Fibroblast of lung (primary cell): ENCODE results near the gene PIP5KL1. TPM values are rescaled to one million over a fixed set of nuclear protein-coding genes. Genes with fewer than 3 reads are reported as not detected.
A peak's percentile ranks its signal among the peaks of the same experiment; 100 is the strongest.

Experiments used
- DNase-seq, 2 donors: peaks; one replicate each; pipeline versions ENCODE4 v3.0.0 to v3.0.0-alpha.2; 2010; ENCODE audit warnings: low read depth in 2 of 2
- H2AFZ ChIP-seq: 2 replicates; pipeline ENCODE4 v1.5.1; 2012; ENCODE audit warnings: low read length, control low read depth, inconsistent platforms
- H3K27ac ChIP-seq: 2 replicates; pipeline ENCODE4 v1.5.1; 2011; ENCODE audit warnings: low read length, control low read depth; ENCODE audit not compliant: insufficient read depth
- H3K27me3 ChIP-seq: 2 replicates; pipeline ENCODE4 v1.5.1; 2011; ENCODE audit warnings: mild to moderate bottlenecking, low read length; ENCODE audit not compliant: control insufficient read depth, insufficient read depth
- H3K36me3 ChIP-seq: 2 replicates; pipeline ENCODE4 v1.5.1; 2011; ENCODE audit warnings: low read length; ENCODE audit not compliant: control insufficient read depth, insufficient read depth
- H3K4me1 ChIP-seq: 2 replicates; pipeline ENCODE4 v1.5.1; 2011; ENCODE audit warnings: low read length; ENCODE audit not compliant: control insufficient read depth, insufficient read depth; ENCODE audit errors: extremely low read depth
- H3K4me2 ChIP-seq: 2 replicates; pipeline ENCODE4 v1.5.1; 2011; ENCODE audit warnings: low read length, control low read depth; ENCODE audit not compliant: insufficient read depth; ENCODE audit errors: extremely low read depth
- H3K4me3 ChIP-seq, 4 experiments: fragments of 200-600 bp in 1 of 4; sonication (generic) in 1 of 4; replicated peaks in 1 of 4; 2 replicates each; pipeline ENCODE4 v1.5.1; 2011 to 2016; ENCODE audit warnings: low read length in 4 of 4, low read depth in 3 of 4, mild to moderate bottlenecking in 3 of 4, control low read depth in 2 of 4, inconsistent platforms in 1 of 4, mixed read lengths in 1 of 4; ENCODE audit not compliant: insufficient read depth in 1 of 4; ENCODE audit errors: control extremely low read depth in 1 of 4
- H3K79me2 ChIP-seq: 2 replicates; pipeline ENCODE4 v1.5.1; 2012; ENCODE audit warnings: mild to moderate bottlenecking, low read length, inconsistent platforms; ENCODE audit not compliant: control insufficient read depth, insufficient read depth
- H3K9ac ChIP-seq: 2 replicates; pipeline ENCODE4 v1.5.1; 2011; ENCODE audit warnings: mild to moderate bottlenecking, low read length, control low read depth; ENCODE audit not compliant: insufficient read depth
- H3K9me3 ChIP-seq: 2 replicates; pipeline ENCODE4 v1.5.1; 2012; ENCODE audit warnings: low read depth, low read length; ENCODE audit not compliant: control insufficient read depth, insufficient read depth
- H4K20me1 ChIP-seq: 2 replicates; pipeline ENCODE4 v1.5.1; 2011; ENCODE audit warnings: low read length; ENCODE audit not compliant: control insufficient read depth, insufficient read depth; ENCODE audit errors: extremely low read depth
- CTCF ChIP-seq, 2 donors: IDR thresholded peaks in 1 of 2; conservative IDR thresholded peaks in 1 of 2; 1 replicate in 1 of 2; 2 replicates in 1 of 2; pipeline ENCODE4 v1.5.1; 2011 to 2012; ENCODE audit warnings: low read length in 2 of 2, control low read depth in 1 of 2, inconsistent platforms in 1 of 2, low read depth in 1 of 2, mild to moderate bottlenecking in 1 of 2
- EZH2 ChIP-seq: IDR thresholded peaks from 2 replicates; pipeline ENCODE4 v1.5.1; 2012; ENCODE audit warnings: low read length, control low read depth, mild to moderate bottlenecking; ENCODE audit errors: missing control alignments
- polyA plus RNA-seq, 2 donors: library from polyadenylated mRNA; depleted of rRNA in 1 of 2; stranded (reverse) in 1 of 2; unstranded in 1 of 2; fragments of >200 nt; gene quantifications; 2 replicates each; pipeline ENCODE4 v1.2.1, GENCODE V29; 2011 to 2012; ENCODE audit warnings: missing spikeins in 1 of 2
- total RNA-seq: library from RNA; depleted of rRNA; stranded (reverse); fragments of >200 nt; gene quantifications from 2 replicates; pipeline ENCODE4 v1.2.1, GENCODE V29; 2014

PIP5KL1 gene
- total and polyA plus RNA-seq, 2 donors (not counting 1 experiment from before 2014, with no cell fraction given) = 1.9 to 2.5 TPM

GRCh38 chr9:127886401-127886972 lies 44.1 kb downstream of the PIP5KL1 start:
- no peak overlapping the region for H3K9ac ChIP-seq
- H3K27ac ChIP-seq = no peak overlapping the region
- peaks cover 29% of the 10 kb centered on the region for H3K36me3 ChIP-seq
- H3K27me3 ChIP-seq = no peaks in the 10 kb centered on the region
- no peaks in the 10 kb centered on the region for H3K4me1 ChIP-seq
- no peak overlapping the region for H3K4me3 ChIP-seq
- no peak overlapping the region for H2AFZ ChIP-seq
- TF ChIP-seq EZH2 (no peak), CTCF (conservative IDR thresholded peaks at IDR 0.05 in 1 of 2, IDR thresholded peaks at IDR 0.05 in 1 of 2; ENCODE audit: low read depth in 1 of 2, low read length in 2 of 2) (no peak)
- H3K4me2 ChIP-seq = no peak overlapping the region
- H3K9me3 ChIP-seq = no peaks in the 10 kb centered on the region
- no peak for DNase-seq
- H4K20me1 ChIP-seq = no peaks in the 10 kb centered on the region
- H3K79me2 ChIP-seq = no peaks in the 10 kb centered on the region

- no peak for DNase-seq
- H3K4me2 ChIP-seq = no peak overlapping the region
- H3K9me3 ChIP-seq = no peaks in the 10 kb centered on the region
- no peaks in the 10 kb centered on the region for H4K20me1 ChIP-seq
- no peaks in the 10 kb centered on the region for H3K4me1 ChIP-seq
- H3K4me3 ChIP-seq = no peak overlapping the region
- no peaks in the 10 kb centered on the region for H3K79me2 ChIP-seq
- TF ChIP-seq CTCF (conservative IDR thresholded peaks at IDR 0.05 in 1 of 2, IDR thresholded peaks at IDR 0.05 in 1 of 2; ENCODE audit: low read depth in 1 of 2, low read length in 2 of 2) (no peak), EZH2 (no peak)
- H3K36me3 ChIP-seq = peaks cover 25% of the 10 kb centered on the region
- no peaks in the 10 kb centered on the region for H3K27me3 ChIP-seq
- no peak overlapping the region for H3K9ac ChIP-seq
- H3K27ac ChIP-seq = no peak overlapping the region
- no peak overlapping the region for H2AFZ ChIP-seq
These were observed 44.9 kb downstream of the PIP5KL1 start for GRCh38 chr9:127885508-127886281.

GRCh38 chr9:127884976-127885490 lies 45.5 kb downstream of the PIP5KL1 start:
- peak overlapping the region; percentile 2 for H3K9ac ChIP-seq
- H2AFZ ChIP-seq = no peak overlapping the region
- H3K9me3 ChIP-seq = no peaks in the 10 kb centered on the region
- no peak for DNase-seq
- H3K79me2 ChIP-seq = no peaks in the 10 kb centered on the region
- H3K4me1 ChIP-seq = no peaks in the 10 kb centered on the region
- no peaks in the 10 kb centered on the region for H3K27me3 ChIP-seq
- no peaks in the 10 kb centered on the region for H4K20me1 ChIP-seq
- H3K4me2 ChIP-seq = no peak overlapping the region
- H3K4me3 ChIP-seq = no peak overlapping the region
- peaks cover 19% of the 10 kb centered on the region for H3K36me3 ChIP-seq
- H3K27ac ChIP-seq = no peak overlapping the region
- TF ChIP-seq CTCF (conservative IDR thresholded peaks at IDR 0.05 in 1 of 2, IDR thresholded peaks at IDR 0.05 in 1 of 2; ENCODE audit: low read depth in 1 of 2, low read length in 2 of 2) (no peak), EZH2 (no peak)
